GM18867 (cell line): ENCODE measurements around the gene NDUFA9.

Experiments
- ATAC-seq: cut with Tn5 transposase; IDR thresholded peaks from one replicate; pipeline ENCODE4 v1.9.1; 2021; ENCODE audit warnings: mild to moderate bottlenecking, moderate library complexity; ENCODE audit not compliant: unreplicated experiment

NDUFA9 gene

DNA sequence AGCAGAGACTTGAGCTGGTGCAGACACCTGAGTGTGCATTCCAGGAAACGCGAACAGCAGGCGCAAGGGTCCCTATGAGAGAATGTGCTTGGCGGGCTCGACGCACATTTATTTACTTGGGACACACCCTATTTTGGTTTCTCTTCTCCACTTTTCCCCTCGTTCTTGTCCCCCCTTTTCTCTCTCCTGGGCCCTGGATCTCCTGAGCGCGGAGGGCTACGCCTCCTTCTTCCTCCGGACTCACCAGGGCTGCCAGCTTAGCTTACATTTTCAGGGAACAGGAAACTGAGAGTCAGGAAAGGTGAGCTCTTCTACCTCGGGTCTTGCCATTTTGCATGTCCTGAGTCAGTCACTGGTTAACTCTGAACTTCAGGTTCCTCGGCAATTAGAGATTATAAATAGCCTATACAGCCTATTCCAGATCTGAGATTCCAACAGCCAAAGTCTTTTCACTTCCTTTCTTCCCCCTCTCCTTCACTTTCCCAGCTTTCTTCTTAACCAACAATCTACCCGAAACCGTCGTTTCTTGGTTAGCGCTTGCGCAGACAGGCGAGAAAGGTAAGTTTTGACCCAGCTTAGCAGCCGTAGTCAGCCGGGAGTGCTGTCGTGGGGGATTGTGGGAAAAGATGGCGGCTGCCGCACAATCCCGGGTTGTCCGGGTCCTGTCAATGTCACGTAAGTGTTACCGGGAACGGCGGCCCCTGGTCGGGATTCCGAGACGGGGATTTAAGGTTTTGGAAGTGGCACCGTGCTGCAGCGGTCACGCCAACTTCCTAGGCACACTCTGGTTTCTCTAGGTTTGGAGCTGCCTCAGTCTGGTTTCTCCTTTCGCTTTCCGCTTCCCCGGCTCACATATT, at the start of gene NDUFA9, which contains the start of gene AKAP3:
TSS of gene NDUFA9 (plus strand) at position 614 of the 857 bp plus-strand sequence. CDS start at position 627, 13 bp downstream.
TSS of gene AKAP3 (minus strand) at position 551 of the 857 bp plus-strand sequence. CDS start 10,855 bp downstream, outside the sequence.
- peak; percentile 90 for ATAC-seq

DNA sequence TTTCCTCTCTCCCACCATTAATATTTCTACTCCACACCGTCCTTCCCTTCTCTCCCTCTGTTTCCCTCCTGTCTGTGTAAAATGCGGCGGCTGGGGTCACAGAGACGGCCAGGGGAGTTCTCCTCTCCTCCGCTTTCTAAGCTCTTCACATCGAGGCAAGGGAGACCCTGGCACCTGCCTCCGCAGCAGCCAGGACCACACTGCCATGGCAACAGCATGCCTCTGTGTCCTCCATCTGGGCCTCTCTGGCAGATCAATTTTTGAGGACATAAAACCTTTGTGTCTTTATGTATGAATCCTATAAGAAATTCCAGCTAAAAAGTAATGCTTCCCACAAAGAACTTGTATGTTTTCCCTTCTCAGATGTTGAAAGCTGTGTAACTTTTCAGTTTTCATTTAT, 45.5 kb upstream of the NDUFA9 start:
- no peak for ATAC-seq

DNA sequence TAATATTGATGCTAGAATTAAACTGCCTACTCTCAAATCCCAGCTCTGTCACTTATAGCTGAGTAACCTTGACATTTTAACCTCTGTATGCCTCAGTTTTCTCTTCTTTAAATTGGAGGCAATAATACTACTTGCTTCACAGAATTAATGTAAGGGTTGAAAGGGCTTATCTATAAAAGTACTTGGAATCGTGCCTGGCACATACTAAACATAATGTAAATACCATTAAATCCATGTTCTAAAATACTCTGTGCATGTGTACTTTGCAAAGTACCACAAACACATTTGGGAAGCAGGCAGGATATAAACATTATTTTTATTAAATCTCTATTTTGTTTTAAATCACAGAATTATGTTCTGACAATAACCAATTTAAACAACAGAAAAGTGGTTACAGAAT, 45.0 kb upstream of the NDUFA9 start:
- no peak for ATAC-seq

DNA sequence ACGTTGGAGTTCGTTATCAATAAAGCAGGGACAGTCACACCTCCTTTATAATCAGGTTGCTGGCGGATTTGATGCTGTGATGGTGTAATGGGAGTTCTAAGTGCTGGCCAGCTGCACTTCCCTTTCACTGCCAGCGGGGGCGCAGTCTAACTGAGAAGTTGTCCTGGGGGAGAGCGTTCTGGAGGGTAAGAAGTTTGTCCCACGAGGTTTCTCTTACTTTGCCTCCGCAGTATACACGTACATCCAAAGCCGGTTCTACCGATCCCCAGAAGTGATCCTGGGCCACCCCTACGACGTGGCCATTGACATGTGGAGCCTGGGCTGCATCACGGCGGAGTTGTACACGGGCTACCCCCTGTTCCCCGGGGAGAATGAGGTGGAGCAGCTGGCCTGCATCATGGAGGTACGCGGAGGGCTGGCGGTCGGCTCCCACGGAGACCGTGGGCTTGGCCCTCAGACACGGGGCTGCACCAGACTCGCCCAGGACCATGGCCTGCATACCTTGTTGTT, 44.2 kb upstream of the NDUFA9 start:
- peak; percentile 93 for ATAC-seq

DNA sequence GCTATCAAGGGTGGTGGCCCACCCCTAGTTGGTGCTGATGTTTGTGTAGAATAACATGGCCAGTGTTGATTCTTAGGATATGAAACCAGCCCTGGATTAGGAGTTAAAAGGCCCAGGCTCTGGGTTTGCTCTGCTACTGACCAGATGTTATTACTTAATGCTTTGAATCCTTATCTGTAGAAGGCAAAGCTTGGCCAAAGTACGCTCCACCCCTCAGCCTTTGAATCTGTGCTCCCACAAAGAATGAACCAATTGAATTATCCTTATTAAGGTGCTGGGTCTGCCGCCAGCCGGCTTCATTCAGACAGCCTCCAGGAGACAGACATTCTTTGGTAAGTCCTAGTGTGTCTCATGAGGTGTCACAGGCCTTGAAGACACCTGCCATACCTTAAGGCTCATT, 41.9 kb upstream of the NDUFA9 start:
- ATAC-seq: no peak

DNA sequence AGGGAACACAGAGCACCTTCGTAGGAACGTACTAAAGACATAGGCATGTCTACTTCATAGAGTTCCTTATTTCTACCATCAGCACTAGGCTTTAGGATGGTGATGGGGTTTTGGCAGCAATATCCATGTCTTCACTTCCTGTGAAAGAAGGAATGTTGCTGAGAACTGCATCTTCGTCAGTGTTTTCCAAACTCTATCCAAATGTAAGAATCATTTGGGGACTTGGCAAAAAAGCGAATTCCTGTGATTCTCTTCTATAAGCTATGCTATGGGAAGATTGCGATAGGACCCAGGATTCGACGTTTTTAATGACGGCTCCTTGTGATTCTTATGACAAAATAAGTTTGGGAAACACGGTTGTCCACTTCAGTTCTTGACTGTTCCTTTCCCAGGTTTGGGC, 39.8 kb upstream of the NDUFA9 start:
- ATAC-seq: no peak

DNA sequence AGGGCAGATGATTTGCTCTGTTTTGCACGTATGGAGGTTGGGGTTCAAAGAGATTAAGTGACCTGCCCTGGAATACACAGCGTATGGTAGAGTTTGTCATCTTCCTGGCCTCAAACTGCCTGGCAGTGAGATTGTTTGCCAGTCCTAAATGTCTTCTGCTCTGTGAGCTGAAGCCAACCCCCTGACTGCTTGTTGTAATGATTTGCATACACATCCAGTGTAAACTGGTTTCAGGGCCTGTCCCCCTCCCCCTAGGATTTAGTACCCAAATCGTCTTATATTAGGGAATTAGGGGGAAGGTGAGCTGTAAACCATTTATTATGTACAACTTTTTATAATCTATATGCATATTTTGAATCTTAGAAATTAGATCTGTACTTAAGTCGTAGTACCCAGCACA, 38.4 kb upstream of the NDUFA9 start:
- ATAC-seq: no peak

DNA sequence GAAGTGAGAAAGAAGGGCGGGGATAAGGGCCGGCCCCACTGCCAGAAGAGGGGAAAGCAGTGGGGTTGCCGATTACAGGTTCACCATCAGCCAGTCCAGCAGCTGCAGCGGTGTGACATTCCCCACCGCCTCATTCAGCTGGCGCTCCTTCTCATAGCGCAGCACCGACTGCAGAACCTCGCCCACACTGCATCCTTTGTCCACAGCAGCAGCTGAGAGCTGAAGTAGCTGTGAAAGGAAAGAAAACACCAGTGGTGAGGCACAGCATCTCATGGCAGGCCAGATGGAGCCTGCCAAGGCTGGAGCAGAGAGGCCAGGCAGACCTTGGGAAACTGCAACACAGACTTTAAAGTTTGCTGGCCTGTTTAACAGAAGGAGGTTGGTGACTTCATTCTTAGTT, 33.2 kb upstream of the NDUFA9 start:
- ATAC-seq: no peak

DNA sequence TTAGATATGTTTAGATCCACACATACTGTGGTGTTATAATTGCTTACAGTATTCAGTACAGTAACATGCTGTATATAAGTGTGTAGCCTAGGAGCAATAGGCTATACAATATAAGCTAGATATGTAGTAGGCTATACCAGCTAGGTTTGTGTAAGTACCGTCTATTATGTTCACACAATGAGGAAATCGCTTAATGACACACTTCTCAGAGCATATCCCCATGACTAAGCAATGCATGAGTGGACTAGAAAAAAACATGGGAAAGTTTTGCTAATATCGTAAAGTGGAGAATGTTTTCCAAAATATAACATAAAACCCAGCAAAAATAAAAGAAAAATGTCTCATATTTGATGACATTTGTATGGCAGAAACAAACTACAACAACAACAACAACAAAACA, 27.4 kb upstream of the NDUFA9 start:
- ATAC-seq: no peak

DNA sequence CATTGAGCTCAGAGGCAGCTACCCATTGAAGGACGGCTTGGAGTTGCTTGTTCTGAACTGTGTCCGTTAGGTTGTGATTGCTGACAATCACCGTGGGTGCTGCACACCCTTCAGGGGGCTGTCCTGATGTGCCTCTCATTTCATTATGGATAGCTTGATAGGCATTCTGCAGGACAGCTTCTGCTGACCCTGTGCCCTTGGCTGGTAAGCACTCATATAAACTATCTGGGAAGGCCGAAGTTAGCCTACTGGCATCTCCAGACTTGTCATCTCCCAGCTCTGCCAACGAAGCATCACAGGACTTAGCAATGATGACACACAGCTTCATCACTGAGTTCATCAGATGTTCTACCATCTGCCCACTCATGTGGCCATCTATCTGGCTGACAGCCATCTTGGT, 22.4 kb upstream of the NDUFA9 start:
- no peak for ATAC-seq

DNA sequence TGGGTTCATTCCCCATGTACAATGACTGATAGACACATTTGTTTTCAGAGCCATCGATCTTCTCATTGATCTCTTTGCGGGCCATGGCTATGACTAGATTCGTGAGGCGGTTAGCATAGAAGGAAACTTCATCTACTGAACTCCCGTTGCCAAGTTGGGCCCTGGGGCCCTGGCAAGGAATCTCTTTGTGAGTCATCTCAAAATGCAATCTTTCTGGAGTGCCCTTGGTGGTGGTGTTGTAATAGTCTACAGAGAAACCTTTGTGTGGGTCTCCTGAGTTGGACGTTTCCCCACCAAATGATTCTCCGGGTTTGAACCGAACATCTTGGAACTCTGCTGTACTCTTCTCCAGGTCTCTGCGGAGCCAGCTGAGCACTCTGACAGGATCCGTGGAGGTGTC, 20.5 kb upstream of the NDUFA9 start:
- no peak for ATAC-seq

DNA sequence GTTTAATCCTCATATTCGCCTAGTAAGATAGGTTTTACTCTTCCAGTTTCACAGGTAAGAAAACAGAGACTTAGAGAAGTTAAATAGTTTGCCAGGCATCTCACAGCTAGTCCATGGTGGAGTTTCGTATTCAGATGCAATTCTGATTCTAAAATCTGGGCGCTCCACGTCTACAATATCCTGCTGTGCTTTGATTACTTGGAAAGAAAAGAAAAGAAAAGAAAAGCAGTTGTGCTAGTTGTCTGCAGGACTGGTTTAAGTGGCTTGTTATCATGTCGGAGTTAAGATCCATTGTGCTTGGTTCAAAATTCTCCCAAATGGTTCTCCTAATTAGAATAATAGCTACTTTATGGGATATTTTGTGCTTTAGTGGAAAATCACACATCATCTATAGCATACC, 18.7 kb upstream of the NDUFA9 start:
- no peak for ATAC-seq

DNA sequence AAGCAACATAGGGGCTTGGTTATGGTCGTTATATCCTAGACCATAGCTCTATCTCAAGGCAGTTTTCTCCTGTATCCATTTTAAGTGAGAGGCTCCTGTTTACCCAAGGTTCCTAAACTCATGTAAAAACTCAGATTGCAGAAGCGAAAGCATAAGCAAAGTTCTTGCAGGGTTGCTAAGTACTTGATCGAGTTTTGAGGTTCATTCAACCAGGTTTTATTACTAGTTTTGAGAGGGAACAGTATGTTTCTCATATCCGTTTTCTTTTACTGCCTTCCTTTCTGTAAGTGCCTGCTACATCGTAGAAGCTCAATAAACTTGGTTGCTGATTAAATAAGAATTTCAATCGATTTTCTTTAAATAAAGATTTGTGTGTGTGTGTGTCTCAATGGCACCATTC, 5.2 kb upstream of the NDUFA9 start:
- peak; percentile 78 for ATAC-seq

DNA sequence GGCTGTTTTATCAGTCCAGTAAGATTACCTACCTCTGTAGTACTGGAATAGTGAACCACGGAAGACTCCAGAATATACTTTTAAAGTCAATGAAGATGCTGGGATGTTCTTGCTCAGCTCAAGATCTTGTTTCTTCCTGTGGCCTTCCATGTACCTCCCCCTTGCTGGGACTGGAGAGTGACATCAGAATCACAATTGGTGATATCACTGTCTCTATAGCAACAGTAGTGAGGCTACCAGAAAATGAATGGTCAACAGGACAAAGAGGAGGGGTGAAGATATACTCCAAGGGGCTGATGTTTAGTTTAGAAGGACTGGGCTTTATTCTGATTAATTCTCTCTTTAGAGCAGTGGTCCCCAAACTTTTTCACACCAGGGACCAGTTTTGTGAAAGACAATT, 3.9 kb upstream of the NDUFA9 start:
- ATAC-seq: no peak

DNA sequence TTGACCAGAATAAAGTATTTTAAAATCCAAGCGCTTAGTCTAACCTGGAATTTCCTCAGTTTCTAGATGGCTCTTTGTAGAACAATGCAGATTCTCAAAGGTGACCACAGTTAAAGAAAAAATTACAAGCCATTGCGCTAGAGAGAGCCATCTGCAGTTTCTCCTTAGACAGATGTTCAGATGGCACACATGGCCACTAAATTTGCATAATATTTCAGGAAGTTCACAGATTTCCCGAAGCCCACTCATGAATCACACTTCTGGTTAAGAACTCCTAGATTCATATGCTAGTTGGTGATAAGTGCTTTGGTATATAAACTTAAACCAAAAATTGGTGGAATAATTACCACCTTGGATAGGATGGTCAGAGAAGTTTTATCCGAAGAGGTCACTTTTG, 812 bp upstream of the NDUFA9 start:
- no peak for ATAC-seq

DNA sequence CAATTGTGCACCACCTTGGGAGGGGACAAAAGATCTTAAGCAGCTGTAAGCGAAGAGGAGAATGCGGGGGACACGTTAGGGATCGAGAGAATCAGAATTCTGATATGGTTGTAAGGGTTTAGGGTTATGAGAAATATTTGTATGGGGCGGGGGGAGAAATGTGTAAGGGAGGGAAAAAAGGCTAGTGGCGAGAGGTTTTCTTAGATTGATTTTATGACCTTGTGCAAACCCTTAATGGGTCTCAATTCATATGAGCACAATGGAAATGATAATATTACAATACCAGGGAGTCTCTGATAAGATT, 396 bp downstream of the NDUFA9 start:
- no peak for ATAC-seq

DNA sequence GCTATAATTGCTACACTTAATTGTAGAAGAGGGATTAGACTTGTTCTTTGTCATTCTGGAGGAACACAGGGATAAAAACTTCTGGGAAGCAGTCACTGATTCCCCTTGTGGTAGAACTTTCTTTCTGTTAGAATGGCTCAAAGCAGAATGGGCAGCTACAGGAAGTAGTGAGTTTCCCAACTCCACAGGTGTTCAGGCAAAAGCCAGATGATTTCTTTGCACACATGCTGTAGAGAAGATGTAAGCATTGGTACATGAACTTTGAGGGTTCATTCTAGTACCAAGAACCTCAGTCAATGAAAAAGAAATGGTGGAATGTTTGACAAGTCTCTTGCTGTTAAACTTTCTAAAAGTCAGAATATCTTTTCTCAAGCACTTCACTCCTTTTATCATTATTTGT, 4.3 kb downstream of the NDUFA9 start:
- ATAC-seq: no peak

DNA sequence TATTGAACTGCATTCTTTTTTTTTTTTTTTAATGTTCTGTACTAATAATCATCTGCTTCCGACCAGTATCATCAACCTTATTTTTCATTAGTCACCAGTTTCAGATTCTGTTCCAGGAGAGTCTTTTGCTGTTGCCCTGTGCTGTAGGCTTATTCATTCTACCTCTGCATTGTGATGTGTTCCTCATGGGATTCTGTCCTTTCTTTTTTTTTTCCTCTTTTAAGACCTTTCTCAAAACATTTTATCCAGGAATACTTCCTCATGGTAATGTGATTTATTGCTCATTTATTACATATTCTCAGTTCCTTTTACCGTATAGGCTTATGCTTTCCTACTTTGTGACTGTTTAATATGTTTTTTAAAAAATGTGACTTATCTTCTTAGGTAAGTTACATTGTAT, 4.8 kb downstream of the NDUFA9 start:
- no peak for ATAC-seq

DNA sequence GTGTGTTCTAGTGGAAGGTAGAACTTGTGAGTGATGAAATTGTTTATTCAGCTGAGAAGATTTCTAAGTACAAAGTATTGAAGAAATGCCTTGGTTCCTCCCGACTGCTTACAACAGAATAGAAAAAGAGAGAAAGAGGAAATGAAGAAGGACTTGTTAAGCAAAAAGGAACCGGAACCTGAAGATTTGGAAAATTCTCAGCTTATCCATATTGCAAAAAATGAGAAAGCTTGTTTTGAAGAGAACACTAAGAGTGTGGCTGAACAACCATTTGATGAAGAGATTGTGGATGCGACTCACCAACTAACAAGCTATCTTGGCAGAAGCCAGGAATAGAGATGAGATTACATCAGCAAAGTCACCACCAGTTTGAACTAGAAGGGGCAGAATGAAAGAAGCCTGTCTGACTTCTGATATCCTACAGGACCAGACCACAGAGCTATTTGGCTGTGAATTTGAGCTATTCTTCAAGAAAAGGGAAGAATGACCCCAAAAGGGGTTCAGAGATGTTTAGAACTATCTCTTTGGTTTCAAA, 15.1 kb downstream of the NDUFA9 start:
- ATAC-seq: no peak

DNA sequence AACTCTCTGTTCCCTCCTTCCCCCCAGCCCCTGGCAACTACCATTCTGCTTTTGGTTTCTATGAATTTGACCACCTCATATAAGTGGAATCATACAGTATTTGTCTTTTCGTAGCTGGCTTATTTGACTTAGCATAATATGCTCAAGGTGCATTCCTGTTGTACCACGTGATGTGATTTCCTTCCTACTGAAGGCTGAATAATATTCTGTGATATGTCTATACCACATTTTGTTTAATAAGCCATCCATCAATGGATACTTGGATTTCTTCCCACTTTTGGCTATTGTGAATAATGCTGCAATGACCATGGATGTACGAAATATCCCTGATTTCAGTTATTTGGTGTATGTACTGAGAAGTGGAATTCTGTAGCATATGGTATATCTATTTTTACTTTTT, 16.3 kb downstream of the NDUFA9 start:
- ATAC-seq: no peak

DNA sequence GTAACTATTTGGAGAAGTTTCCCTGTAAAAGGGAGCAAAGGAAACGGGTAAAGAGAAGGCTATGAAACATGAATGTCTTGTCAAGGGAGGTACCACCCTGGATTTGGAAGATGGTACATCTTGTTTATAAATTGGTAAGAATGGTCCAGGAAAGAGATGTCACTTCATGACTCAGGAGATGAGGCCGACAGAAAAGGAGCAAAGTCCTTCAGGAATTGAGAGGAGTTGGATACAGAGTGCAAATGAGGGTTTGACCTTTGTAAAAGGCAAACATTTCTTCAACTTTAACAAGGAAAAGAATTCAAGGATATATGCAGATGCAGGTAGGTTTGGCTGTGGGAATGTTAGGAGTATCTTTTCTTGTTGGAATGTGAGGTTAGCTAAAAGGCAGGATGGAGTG, 30.8 kb downstream of the NDUFA9 start:
- no peak for ATAC-seq

DNA sequence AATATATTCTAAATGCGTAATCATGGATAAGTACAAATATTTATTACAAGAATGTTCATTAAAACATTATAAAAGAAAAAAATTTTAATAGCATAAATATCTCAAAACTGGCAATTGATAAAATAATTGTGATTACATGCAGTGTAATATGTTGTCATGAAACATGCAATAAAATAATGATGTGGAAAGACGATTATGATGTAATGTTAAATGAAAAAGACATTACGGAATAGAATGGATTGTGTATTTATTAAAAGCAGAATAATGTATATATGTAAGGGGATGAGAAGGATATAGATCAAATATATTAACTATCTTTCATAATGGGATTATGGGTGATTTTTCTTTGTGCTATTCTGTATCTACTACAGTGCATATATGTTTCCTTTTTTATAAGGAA, 32.8 kb downstream of the NDUFA9 start:
- ATAC-seq: no peak

DNA sequence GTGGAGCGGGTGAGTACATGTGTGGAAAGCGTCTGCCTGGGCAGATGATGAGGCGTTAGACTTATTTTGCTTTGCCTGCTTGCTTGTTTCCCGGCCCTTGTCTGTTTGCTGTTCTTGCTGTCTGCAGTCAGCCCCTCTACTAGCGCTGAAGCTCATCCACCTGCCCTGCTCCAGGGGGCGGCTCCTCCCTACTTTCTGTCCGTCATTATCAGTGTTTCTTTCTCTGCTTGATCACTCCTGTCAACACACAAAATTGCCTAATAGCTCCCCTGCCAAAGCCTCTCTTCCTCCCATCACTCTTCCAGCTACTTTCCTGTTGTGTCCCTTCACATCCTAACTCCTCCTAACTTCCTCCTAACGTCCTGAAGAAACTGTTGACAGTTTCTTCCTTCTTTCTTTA, 36.4 kb downstream of the NDUFA9 start:
- no peak for ATAC-seq
